Osteoblast (primary cell): Measurements from ENCODE around the gene CENPB. TPM values are rescaled to one million over a fixed set of nuclear protein-coding genes. Genes with fewer than 3 reads are reported as not detected.

Source experiments
- DNase-seq: peaks from one replicate; pipeline ENCODE4 v3.0.0; 2011; ENCODE audit warnings: low spot score, mixed read lengths; ENCODE audit not compliant: insufficient read length; ENCODE audit errors: missing footprints
- H2AFZ ChIP-seq: 2 replicates; pipeline ENCODE4 v1.6.0; 2011; ENCODE audit warnings: mild to moderate bottlenecking, low read length
- H3K27ac ChIP-seq: 2 replicates; pipeline ENCODE4 v1.5.1; 2011; ENCODE audit warnings: mild to moderate bottlenecking, low read depth, low read length, moderate library complexity
- H3K27me3 ChIP-seq: 2 replicates; pipeline ENCODE4 v1.6.0; 2012; ENCODE audit warnings: mild to moderate bottlenecking, control low read depth, inconsistent platforms, low read length, moderate library complexity; ENCODE audit not compliant: insufficient read depth
- H3K36me3 ChIP-seq: 2 replicates; pipeline ENCODE4 v1.5.1; 2011; ENCODE audit warnings: mild to moderate bottlenecking, low read length, control low read depth, moderate library complexity; ENCODE audit not compliant: insufficient read depth
- H3K4me1 ChIP-seq: 2 replicates; pipeline ENCODE4 v1.5.1; 2011; ENCODE audit warnings: mild to moderate bottlenecking, low read length, control low read depth, moderate library complexity; ENCODE audit not compliant: insufficient read depth
- H3K4me2 ChIP-seq: 2 replicates; pipeline ENCODE4 v1.6.0; 2011; ENCODE audit warnings: mild to moderate bottlenecking, low read length; ENCODE audit not compliant: insufficient read depth
- H3K4me3 ChIP-seq: fragments of 200-600 bp; sonication (generic); 3 replicates; pipeline ENCODE4 v1.5.1; 2012; ENCODE audit warnings: mild to moderate bottlenecking, low read length, inconsistent platforms; ENCODE audit not compliant: insufficient read depth
- H3K79me2 ChIP-seq: 2 replicates; pipeline ENCODE4 v1.6.0; 2012; ENCODE audit warnings: mild to moderate bottlenecking, low read length, control low read depth, inconsistent platforms; ENCODE audit not compliant: insufficient read depth
- H3K9me3 ChIP-seq: 2 replicates; pipeline ENCODE4 v1.5.1; 2011; ENCODE audit warnings: low read depth, low read length, control low read depth
- H4K20me1 ChIP-seq: 2 replicates; pipeline ENCODE4 v1.6.0; 2012; ENCODE audit warnings: mild to moderate bottlenecking, low read length, control low read depth; ENCODE audit not compliant: insufficient read depth
- total RNA-seq: library from RNA; depleted of rRNA; stranded (reverse); fragments of >200 nt; gene quantifications from 2 replicates; pipeline ENCODE4 v1.2.3, GENCODE V29; 2012
- TF ChIP-seq, protein P1 (sequence below): IDR thresholded peaks from 2 replicates; pipeline ENCODE4 v1.5.1; 2011; ENCODE audit warnings: mild to moderate bottlenecking, low read depth, low read length, moderate library complexity; ENCODE audit errors: extremely low read depth

Gene CENPB
- total RNA-seq, 1 donor, result 95.5 TPM

DNA sequence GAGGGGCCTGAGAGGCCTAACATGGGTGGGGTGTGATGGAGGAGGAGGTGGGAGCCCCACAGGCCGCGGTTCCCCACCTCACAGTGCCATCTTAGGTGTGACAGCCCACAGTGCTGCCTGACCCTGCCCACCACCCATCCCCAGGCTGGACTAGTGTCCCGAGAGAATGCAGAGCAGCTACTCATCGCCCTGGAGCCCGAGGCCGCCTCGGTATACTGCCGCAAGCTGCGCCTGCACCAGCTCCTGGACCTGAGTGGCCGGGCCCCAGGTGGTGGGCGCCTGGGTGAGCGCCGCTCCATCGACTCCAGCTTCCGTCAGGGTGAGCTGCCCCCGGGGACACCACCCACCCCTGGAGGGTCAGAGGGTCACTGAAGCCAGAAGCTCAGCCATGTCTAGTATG, 38.5 kb downstream of the CENPB start:
- H3K4me2 ChIP-seq, result no peak overlapping the region

DNA sequence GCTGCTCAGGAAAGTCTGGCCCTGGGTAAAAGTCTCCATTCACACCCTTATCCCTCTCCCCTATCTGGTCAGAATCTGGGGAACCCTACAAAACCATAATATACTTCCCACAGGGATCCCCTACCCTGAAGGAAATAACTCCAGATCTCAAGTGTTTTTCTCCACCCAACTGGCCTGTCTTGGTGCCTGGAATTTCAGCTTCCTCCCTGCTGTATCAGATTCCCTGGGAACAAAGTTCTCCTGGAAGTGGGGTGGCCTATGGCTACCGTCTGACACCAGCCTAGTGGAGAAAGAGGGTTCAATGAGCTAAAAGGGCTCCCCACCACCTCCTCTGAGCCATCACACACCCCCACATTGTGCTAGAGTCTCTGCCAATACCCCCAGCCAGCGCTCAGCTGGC, 39.1 kb downstream of the CENPB start:
- Histone ChIP-seq H3K27me3 (no peaks in the 10 kb centered on the region), H2AFZ (no peak overlapping the region), H3K79me2 (no peaks in the 10 kb centered on the region), H3K4me3 (no peak overlapping the region), H3K4me2 (no peak overlapping the region), H3K9me3 (no peaks in the 10 kb centered on the region), H3K27ac (no peak overlapping the region), H4K20me1 (no peaks in the 10 kb centered on the region), H3K4me1 (no peaks in the 10 kb centered on the region), H3K36me3 (no peaks in the 10 kb centered on the region)
- TF ChIP-seq, protein P1, sequence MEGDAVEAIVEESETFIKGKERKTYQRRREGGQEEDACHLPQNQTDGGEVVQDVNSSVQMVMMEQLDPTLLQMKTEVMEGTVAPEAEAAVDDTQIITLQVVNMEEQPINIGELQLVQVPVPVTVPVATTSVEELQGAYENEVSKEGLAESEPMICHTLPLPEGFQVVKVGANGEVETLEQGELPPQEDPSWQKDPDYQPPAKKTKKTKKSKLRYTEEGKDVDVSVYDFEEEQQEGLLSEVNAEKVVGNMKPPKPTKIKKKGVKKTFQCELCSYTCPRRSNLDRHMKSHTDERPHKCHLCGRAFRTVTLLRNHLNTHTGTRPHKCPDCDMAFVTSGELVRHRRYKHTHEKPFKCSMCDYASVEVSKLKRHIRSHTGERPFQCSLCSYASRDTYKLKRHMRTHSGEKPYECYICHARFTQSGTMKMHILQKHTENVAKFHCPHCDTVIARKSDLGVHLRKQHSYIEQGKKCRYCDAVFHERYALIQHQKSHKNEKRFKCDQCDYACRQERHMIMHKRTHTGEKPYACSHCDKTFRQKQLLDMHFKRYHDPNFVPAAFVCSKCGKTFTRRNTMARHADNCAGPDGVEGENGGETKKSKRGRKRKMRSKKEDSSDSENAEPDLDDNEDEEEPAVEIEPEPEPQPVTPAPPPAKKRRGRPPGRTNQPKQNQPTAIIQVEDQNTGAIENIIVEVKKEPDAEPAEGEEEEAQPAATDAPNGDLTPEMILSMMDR, result no peak
- DNase-seq, result peak; percentile 90

More for the DNA sequence above, 38.5 kb downstream of the CENPB start:
- no peak overlapping the region for H2AFZ ChIP-seq
- no peak overlapping the region for H3K4me3 ChIP-seq
- H3K27ac ChIP-seq, result no peak overlapping the region
- no peaks in the 10 kb centered on the region for H3K79me2 ChIP-seq
- no peaks in the 10 kb centered on the region for H3K27me3 ChIP-seq
- H3K9me3 ChIP-seq, result no peaks in the 10 kb centered on the region
- DNase-seq, result peak; percentile 73
- H3K36me3 ChIP-seq, result no peaks in the 10 kb centered on the region
- TF ChIP-seq, protein P1, result no peak
- no peaks in the 10 kb centered on the region for H3K4me1 ChIP-seq
- no peaks in the 10 kb centered on the region for H4K20me1 ChIP-seq

GRCh38 chr20:3745686-3746173, 40.8 kb downstream of the CENPB start:
- Histone ChIP-seq H3K79me2 (no peaks in the 10 kb centered on the region), H3K36me3 (no peaks in the 10 kb centered on the region), H3K27ac (no peak overlapping the region), H3K4me2 (no peak overlapping the region), H3K9me3 (no peaks in the 10 kb centered on the region), H3K4me3 (no peak overlapping the region), H3K4me1 (no peaks in the 10 kb centered on the region), H2AFZ (no peak overlapping the region), H3K27me3 (peaks cover 2% of the 10 kb centered on the region), H4K20me1 (no peaks in the 10 kb centered on the region)
- DNase-seq, result peak; percentile 14
- TF ChIP-seq, protein P1, result no peak

- H2AFZ ChIP-seq, result no peak overlapping the region
- H3K79me2 ChIP-seq, result no peaks in the 10 kb centered on the region
- H3K4me1 ChIP-seq, result no peaks in the 10 kb centered on the region
- H3K36me3 ChIP-seq, result no peaks in the 10 kb centered on the region
- H3K27me3 ChIP-seq, result peaks cover 3% of the 10 kb centered on the region
- H3K4me3 ChIP-seq, result no peak overlapping the region
- H3K4me2 ChIP-seq, result no peak overlapping the region
- H3K27ac ChIP-seq, result no peak overlapping the region
- TF ChIP-seq, protein P1, result no peak
- no peaks in the 10 kb centered on the region for H3K9me3 ChIP-seq
- H4K20me1 ChIP-seq, result no peaks in the 10 kb centered on the region
- peak; percentile 88 for DNase-seq
These were observed 41.5 kb downstream of the CENPB start for GRCh38 chr20:3744806-3745685.
